Astrocyte of the cerebellum (primary cell): ENCODE results near the gene SLC37A1.

Source experiments
- DNase-seq: peaks from one replicate; pipeline ENCODE4 v3.0.0-alpha.2; 2011; ENCODE audit warnings: low read depth
- H3K4me3 ChIP-seq: 2 replicates; pipeline ENCODE4 v1.5.1; 2011; ENCODE audit warnings: mild to moderate bottlenecking, low read depth, low read length, moderate library complexity
- in situ Hi-C: cut with HindIII; loops from 2 replicates; pipeline ENCODE4 v1.10.0; 2017; ENCODE audit warnings: low sequenced_read_pairs
- TF ChIP-seq, protein P1 (sequence below): IDR thresholded peaks from 2 replicates; pipeline ENCODE4 v1.5.1; 2012; ENCODE audit warnings: low read length, low read depth, moderate library complexity, mild to moderate bottlenecking; ENCODE audit errors: missing control alignments

Gene SLC37A1

DNA sequence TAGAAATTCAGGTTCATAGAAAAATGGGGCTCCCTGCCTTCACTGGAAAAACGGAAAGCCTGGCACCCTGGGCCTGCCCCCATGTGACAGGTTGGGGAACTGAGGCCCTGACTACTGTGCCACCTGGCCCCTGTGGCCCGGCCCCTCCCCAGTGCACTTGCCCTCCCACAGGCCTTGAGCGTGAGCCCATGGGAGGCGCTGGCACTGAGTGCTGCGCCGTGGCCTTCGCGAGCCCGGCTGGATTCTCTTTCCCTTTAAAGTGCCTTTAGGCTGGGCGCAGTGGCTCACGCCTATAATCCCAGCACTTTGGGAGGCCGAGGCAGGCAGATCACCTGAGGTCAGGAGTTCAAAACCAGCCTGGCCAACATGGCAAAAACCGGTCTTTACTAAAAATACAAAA, 45.7 kb downstream of the SLC37A1 start:
- in situ Hi-C loops = no loop called here

GRCh38 chr21:42560517-42561179, 47.0 kb downstream of the SLC37A1 start:
- no peak overlapping the region for H3K4me3 ChIP-seq
- TF ChIP-seq, protein P1, sequence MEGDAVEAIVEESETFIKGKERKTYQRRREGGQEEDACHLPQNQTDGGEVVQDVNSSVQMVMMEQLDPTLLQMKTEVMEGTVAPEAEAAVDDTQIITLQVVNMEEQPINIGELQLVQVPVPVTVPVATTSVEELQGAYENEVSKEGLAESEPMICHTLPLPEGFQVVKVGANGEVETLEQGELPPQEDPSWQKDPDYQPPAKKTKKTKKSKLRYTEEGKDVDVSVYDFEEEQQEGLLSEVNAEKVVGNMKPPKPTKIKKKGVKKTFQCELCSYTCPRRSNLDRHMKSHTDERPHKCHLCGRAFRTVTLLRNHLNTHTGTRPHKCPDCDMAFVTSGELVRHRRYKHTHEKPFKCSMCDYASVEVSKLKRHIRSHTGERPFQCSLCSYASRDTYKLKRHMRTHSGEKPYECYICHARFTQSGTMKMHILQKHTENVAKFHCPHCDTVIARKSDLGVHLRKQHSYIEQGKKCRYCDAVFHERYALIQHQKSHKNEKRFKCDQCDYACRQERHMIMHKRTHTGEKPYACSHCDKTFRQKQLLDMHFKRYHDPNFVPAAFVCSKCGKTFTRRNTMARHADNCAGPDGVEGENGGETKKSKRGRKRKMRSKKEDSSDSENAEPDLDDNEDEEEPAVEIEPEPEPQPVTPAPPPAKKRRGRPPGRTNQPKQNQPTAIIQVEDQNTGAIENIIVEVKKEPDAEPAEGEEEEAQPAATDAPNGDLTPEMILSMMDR = no peak
- in situ Hi-C loops = no loop called here
- no peak for DNase-seq

More for the DNA sequence above, 45.7 kb downstream of the SLC37A1 start:
- H3K4me3 ChIP-seq = no peak overlapping the region
- TF ChIP-seq, protein P1 = no peak
- DNase-seq = no peak

- no peak for DNase-seq
Observed at GRCh38 chr21:42561762-42562650, 48.4 kb downstream of the SLC37A1 start.

GRCh38 chr21:42562816-42563215, 49.2 kb downstream of the SLC37A1 start:
- in situ Hi-C loops = no loop called here
- TF ChIP-seq, protein P1 = no peak
- no peak overlapping the region for H3K4me3 ChIP-seq
- DNase-seq = no peak

More at GRCh38 chr21:42561762-42562650, 48.4 kb downstream of the SLC37A1 start:
- H3K4me3 ChIP-seq = no peak overlapping the region
- in situ Hi-C loops = no loop called here
- TF ChIP-seq, protein P1 = no peak

DNA sequence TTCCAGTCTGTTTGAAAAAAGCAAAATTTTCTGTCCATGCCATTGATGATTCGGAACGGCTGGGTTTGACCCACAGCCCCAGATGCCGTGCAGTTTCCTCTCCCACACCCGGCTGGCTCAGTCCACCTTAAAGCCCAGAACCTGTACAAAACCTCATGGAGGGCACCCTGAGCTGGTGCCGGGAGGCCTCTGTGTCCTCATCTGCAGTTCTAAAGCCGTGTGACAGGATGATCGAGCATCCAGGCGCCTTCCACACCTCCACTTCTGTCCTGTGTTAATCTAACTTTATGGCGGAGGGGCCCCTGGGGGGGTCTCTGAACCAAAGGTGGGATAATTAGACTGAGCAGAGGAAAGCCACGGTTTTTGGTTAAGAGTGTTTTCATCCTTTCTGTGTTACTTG, 49.6 kb downstream of the SLC37A1 start:
- in situ Hi-C loops = no loop called here
- TF ChIP-seq, protein P1 = no peak
- DNase-seq = no peak

GRCh38 chr21:42563686-42564085, 50.0 kb downstream of the SLC37A1 start:
- no peak for DNase-seq
- TF ChIP-seq, protein P1 = no peak
- in situ Hi-C loops = no loop called here
- H3K4me3 ChIP-seq = no peak overlapping the region

More for the DNA sequence above, 49.6 kb downstream of the SLC37A1 start:
- no peak overlapping the region for H3K4me3 ChIP-seq
